HL-60 (cell line): ENCODE data around the gene CENPM.

ENCODE experiments used
- DNase-seq, 2 experiments: peaks; one replicate each; pipeline ENCODE4 v3.0.0-alpha.2; 2010 to 2020; ENCODE audit warnings: low read depth in 1 of 2, low spot score in 1 of 2
- H3K27ac ChIP-seq: fragments of 250-450 bp; sonication (Bioruptor Pico); replicated peaks from 2 replicates; pipeline ENCODE4 v1.5.1; 2020; ENCODE audit warnings: mild to moderate bottlenecking, moderate library complexity
- H3K27me3 ChIP-seq: fragments of 250-450 bp; sonication (Bioruptor Pico); 2 replicates; pipeline ENCODE4 v1.5.1; 2021; ENCODE audit warnings: mild to moderate bottlenecking, moderate library complexity; ENCODE audit not compliant: insufficient read depth, poor library complexity, severe bottlenecking
- H3K4me3 ChIP-seq: replicated peaks from 2 replicates; pipeline ENCODE4 v1.5.1; 2011; ENCODE audit warnings: mild to moderate bottlenecking, control low read depth, low read length; ENCODE audit not compliant: insufficient read depth
- CTCF ChIP-seq: IDR thresholded peaks from one replicate; pipeline ENCODE4 v1.5.1; 2011; ENCODE audit warnings: low read length, control low read depth, inconsistent platforms; ENCODE audit not compliant: insufficient read depth
- GABPA ChIP-seq: IDR thresholded peaks from 2 replicates; pipeline ENCODE4 v1.6.1; 2012; ENCODE audit warnings: low read depth
- POLR2AphosphoS5 ChIP-seq: IDR thresholded peaks from 2 replicates; pipeline ENCODE4 v1.6.1; 2012; ENCODE audit warnings: low read depth
- REST ChIP-seq: IDR thresholded peaks from 2 replicates; pipeline ENCODE4 v1.6.1; 2012; ENCODE audit warnings: low read depth; ENCODE audit not compliant: insufficient replicate concordance
- SPI1 ChIP-seq: IDR thresholded peaks from 2 replicates; pipeline ENCODE4 v1.6.1; 2012; ENCODE audit warnings: low read depth, mild to moderate bottlenecking, borderline replicate concordance

Gene CENPM

DNA sequence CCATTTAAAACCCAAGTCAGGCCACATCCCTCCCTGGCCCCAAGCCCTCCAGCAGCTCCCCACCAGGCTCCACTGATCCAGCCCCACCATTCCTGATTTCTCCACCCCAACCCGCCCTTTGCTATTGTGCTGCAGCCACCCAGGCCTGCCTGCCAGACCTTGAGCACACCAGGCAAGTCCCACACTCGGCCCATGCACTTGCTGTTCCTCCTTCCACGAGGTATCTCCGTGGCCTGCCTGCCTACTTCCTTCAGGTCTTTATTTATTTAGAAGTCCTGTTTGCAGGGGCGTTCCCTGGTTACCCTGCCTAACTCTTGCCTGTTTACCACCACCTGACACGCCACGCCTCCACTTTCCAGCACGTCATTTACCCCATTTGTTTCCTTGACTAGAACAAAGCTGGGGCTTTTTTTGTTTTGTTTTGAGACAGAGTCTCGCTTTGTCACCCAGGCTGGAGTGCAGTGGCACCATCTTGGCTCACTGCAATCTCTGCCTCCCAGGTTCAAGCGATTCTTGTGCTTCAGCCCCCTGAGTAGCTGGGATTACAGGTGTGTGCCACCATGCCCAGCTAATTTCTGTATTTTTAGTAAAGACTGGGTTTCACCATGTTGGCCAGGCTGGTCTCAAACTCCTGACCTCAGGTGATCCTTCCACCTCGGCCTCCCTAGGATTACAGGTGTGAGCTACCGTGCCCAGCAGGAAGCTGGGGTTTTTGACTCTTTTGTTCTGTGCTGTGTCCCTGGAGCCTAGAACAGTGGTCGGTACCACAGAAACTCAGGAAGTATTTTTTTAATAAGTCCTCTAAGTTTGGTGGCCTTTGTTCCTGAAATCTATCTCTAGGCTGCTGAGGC, 6.7 kb downstream of the CENPM start:
- H3K4me3 ChIP-seq: no peak overlapping the region
- no peak overlapping the region for H3K27ac ChIP-seq
- DNase-seq: no peak
- TF ChIP-seq CTCF: no peak
- H3K27me3 ChIP-seq: no peaks in the 10 kb centered on the region

- H3K27ac ChIP-seq: no peak overlapping the region
- H3K27me3 ChIP-seq: no peaks in the 10 kb centered on the region
- DNase-seq: no peak
- TF ChIP-seq POLR2AphosphoS5 (no peak; the same call in 1 of the 2 replicates), GABPA (no peak), SPI1 (no peak), REST (no peak), CTCF (no peak)
- H3K4me3 ChIP-seq: no peak overlapping the region
Observed at GRCh38 chr22:41936894-41937169, 10.1 kb downstream of the CENPM start.

- Histone ChIP-seq H3K27ac (no peak overlapping the region), H3K4me3 (no peak overlapping the region), H3K27me3 (no peaks in the 10 kb centered on the region)
- no peak for DNase-seq
- no peak for TF ChIP-seq CTCF
- TF ChIP-seq REST: no peak
- TF ChIP-seq GABPA: no peak
- no peak for TF ChIP-seq POLR2AphosphoS5
- no peak for TF ChIP-seq SPI1
Observed at GRCh38 chr22:41935509-41935908, 11.4 kb downstream of the CENPM start.

DNA sequence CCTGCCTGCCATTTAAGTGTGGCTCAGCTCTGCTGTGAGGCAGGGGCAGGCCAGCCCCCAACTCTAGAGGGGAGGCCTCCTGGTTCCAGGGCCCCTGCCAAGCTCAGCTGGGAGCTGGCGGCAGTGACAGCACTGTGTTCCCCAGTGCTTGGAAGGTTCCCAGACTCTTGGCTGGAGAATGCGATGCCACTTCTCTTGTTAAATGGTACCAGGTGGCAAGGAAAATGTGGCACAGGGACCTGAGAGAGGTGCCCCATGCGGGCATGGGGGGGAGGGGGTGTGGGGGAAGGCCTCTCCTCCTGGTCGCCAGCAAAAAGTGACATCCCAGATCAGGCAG, 12.0 kb downstream of the CENPM start:
- no peaks in the 10 kb centered on the region for H3K27me3 ChIP-seq
- DNase-seq: no peak
- H3K4me3 ChIP-seq: no peak overlapping the region
- no peak for TF ChIP-seq SPI1
- TF ChIP-seq GABPA: no peak
- no peak; the same call in 1 of the 2 replicates for TF ChIP-seq POLR2AphosphoS5
- TF ChIP-seq REST: no peak
- TF ChIP-seq CTCF: no peak
- no peak overlapping the region for H3K27ac ChIP-seq
